HCT116 (cell line): Measurements from ENCODE around the gene ABHD14A. TPM values are rescaled to one million over a fixed set of nuclear protein-coding genes. Genes with fewer than 3 reads are reported as not detected.

ENCODE experiments used
- ATAC-seq: fragments of 200-7000 bp; cut with Tn5 transposase; 2 replicates; pipeline ENCODE4 v1.9.1; 2020; ENCODE audit warnings: mild to moderate bottlenecking, moderate library complexity
- BruUV-seq: library from RNA; stranded (reverse); fragments of 400-500 nt; replicated peaks from 2 replicates; lab custom pipeline; 2021; lab: Mats Ljungman, UMichigan
- CTCF ChIA-PET: fragments of 300-600 bp; sonication (Branson Sonifier 250); formaldehyde crosslinking; loops from one replicate; lab custom pipeline; 2021; ENCODE audit warnings: antibody characterized with exemption; lab: Charles Lee
- POLR2A ChIA-PET: fragments of 300-600, 350-600 bp; sonication (Branson Sonifier 250); formaldehyde crosslinking; loops from one replicate; lab custom pipeline; 2021; ENCODE audit warnings: antibody characterized with exemption; lab: Charles Lee
- RAD21 ChIA-PET, 2 experiments: fragments of 300-600 bp; sonication (Branson Sonifier 250); formaldehyde crosslinking; loops; one replicate each; lab custom pipeline; 2023; ENCODE audit warnings: low total read pairs in 2 of 2; ENCODE audit not compliant: uncharacterized antibody in 2 of 2, unreplicated experiment in 2 of 2, low non-redundant PET in 1 of 2; lab: Charles Lee
- DNase-seq: peaks from one replicate; pipeline ENCODE4 v3.0.0-alpha.2; 2010; ENCODE audit warnings: low read depth, low spot score
- H2AFZ ChIP-seq: fragments of 200-600 bp; shearing (Covaris generic), sonication (generic); 2 replicates; pipeline ENCODE4 v1.6.1; 2017; ENCODE audit warnings: low read depth, mixed run types, mixed read lengths, antibody characterized with exemption, low read length; ENCODE audit not compliant: poor library complexity, severe bottlenecking
- H3K27ac ChIP-seq: 2 replicates; pipeline ENCODE4 v1.5.1; 2012; ENCODE audit warnings: low read depth, low read length
- H3K27me3 ChIP-seq: fragments of 200-600 bp; sonication (generic); 2 replicates; pipeline ENCODE4 v1.6.1; 2016; ENCODE audit warnings: mixed run types, low read length, mixed read lengths; ENCODE audit not compliant: insufficient read depth
- H3K36me3 ChIP-seq, 2 experiments: fragments of 200-500 bp in 1 of 2; fragments of 200-600 bp in 1 of 2; sonication (Bioruptor generic) in 1 of 2; sonication (generic) in 1 of 2; 2 replicates each; pipeline versions ENCODE4 v1.5.1 to v1.6.1; 2014 to 2016; ENCODE audit warnings: low read length in 2 of 2, inconsistent platforms in 1 of 2, mixed read lengths in 1 of 2, mixed run types in 1 of 2; ENCODE audit not compliant: insufficient read depth in 2 of 2, control insufficient read depth in 1 of 2
- H3K4me1 ChIP-seq, 2 experiments: fragments of 200-600 bp in 1 of 2; sonication (generic) in 1 of 2; 2 replicates each; pipeline versions ENCODE4 v1.5.1 to v1.6.1; 2012 to 2017; ENCODE audit warnings: low read length in 2 of 2, inconsistent platforms in 1 of 2, mild to moderate bottlenecking in 1 of 2, mixed read lengths in 1 of 2, mixed run types in 1 of 2, moderate library complexity in 1 of 2; ENCODE audit not compliant: insufficient read depth in 2 of 2, control insufficient read depth in 1 of 2
- H3K4me2 ChIP-seq: fragments of 200-600 bp; sonication (generic); 2 replicates; pipeline ENCODE4 v1.6.1; 2017; ENCODE audit warnings: mixed run types, low read length, mixed read lengths
- H3K4me3 ChIP-seq, 2 experiments: fragments of 200-600 bp in 1 of 2; sonication (generic) in 1 of 2; replicated peaks in 1 of 2; 2 replicates each; pipeline ENCODE4 v1.5.1; 2011 to 2016; ENCODE audit warnings: low read length in 2 of 2, control low read depth in 1 of 2, low read depth in 1 of 2, mild to moderate bottlenecking in 1 of 2, mixed read lengths in 1 of 2, mixed run types in 1 of 2
- H3K79me2 ChIP-seq: fragments of 200-600 bp; sonication (generic); 2 replicates; pipeline ENCODE4 v1.6.1; 2017; ENCODE audit warnings: mild to moderate bottlenecking, mixed run types, low read length, moderate library complexity, mixed read lengths; ENCODE audit not compliant: insufficient read depth
- H3K9ac ChIP-seq: fragments of 200-600 bp; sonication (generic); 2 replicates; pipeline ENCODE4 v1.6.1; 2016; ENCODE audit warnings: low read length, mixed read lengths
- H3K9me2 ChIP-seq: fragments of 200-600 bp; sonication (generic), shearing (Covaris generic); 2 replicates; pipeline ENCODE4 v1.6.1; 2017; ENCODE audit warnings: mixed run types, mild to moderate bottlenecking, moderate library complexity; ENCODE audit not compliant: insufficient read depth
- H3K9me3 ChIP-seq, 2 experiments: fragments of 200-500 bp in 1 of 2; fragments of 200-600 bp in 1 of 2; sonication (Bioruptor generic) in 1 of 2; sonication (generic) in 1 of 2; 2 replicates each; pipeline ENCODE4 v1.6.1; 2014 to 2017; ENCODE audit warnings: low read length in 2 of 2, mixed read lengths in 2 of 2, inconsistent platforms in 1 of 2, low read depth in 1 of 2, mild to moderate bottlenecking in 1 of 2, mixed run types in 1 of 2, moderate library complexity in 1 of 2; ENCODE audit not compliant: control insufficient read depth in 1 of 2, insufficient read depth in 1 of 2
- H4K20me1 ChIP-seq: fragments of 200-600 bp; sonication (generic), shearing (Covaris generic); 2 replicates; pipeline ENCODE4 v1.6.1; 2017; ENCODE audit warnings: mixed run types, mild to moderate bottlenecking, moderate library complexity; ENCODE audit not compliant: insufficient read depth
- ATF3 ChIP-seq: IDR thresholded peaks from 2 replicates; pipeline ENCODE4 v1.6.1; 2012
- CEBPB ChIP-seq: IDR thresholded peaks from 2 replicates; pipeline ENCODE4 v1.6.1; 2012; ENCODE audit warnings: low read depth
- CTCF ChIP-seq, 3 experiments: fragments of 200-600 bp in 1 of 3; sonication (generic) in 1 of 3; IDR thresholded peaks in 2 of 3; conservative IDR thresholded peaks in 1 of 3; 2 replicates each; pipeline ENCODE4 v1.5.1; 2012 to 2017; ENCODE audit warnings: low read depth in 2 of 3, low read length in 2 of 3, antibody characterized with exemption in 1 of 3, borderline replicate concordance in 1 of 3, control low read depth in 1 of 3, mild to moderate bottlenecking in 1 of 3, mixed read lengths in 1 of 3, mixed run types in 1 of 3, moderate library complexity in 1 of 3; ENCODE audit not compliant: insufficient read depth in 1 of 3
- EGR1 ChIP-seq: IDR thresholded peaks from 2 replicates; pipeline ENCODE4 v1.6.1; 2012; ENCODE audit warnings: low read depth
- ELF1 ChIP-seq: IDR thresholded peaks from 2 replicates; pipeline ENCODE4 v1.6.1; 2012; ENCODE audit warnings: low read depth, borderline replicate concordance
- JUND ChIP-seq: IDR thresholded peaks from 2 replicates; pipeline ENCODE4 v1.6.1; 2012
- RAD21 ChIP-seq: IDR thresholded peaks from 2 replicates; pipeline ENCODE4 v1.6.1; 2012; ENCODE audit warnings: low read depth, mild to moderate bottlenecking
- REST ChIP-seq: IDR thresholded peaks from 2 replicates; pipeline ENCODE4 v1.6.1; 2012; ENCODE audit warnings: low read depth
- SRF ChIP-seq: IDR thresholded peaks from 2 replicates; pipeline ENCODE4 v1.6.1; 2012; ENCODE audit warnings: low read depth
- ZBTB33 ChIP-seq: IDR thresholded peaks from 2 replicates; pipeline ENCODE4 v1.6.1; 2011; ENCODE audit warnings: mild to moderate bottlenecking, low read length, moderate library complexity; ENCODE audit not compliant: insufficient replicate concordance; ENCODE audit errors: extremely low read depth
- intact Hi-C: fragments of 100-400 bp; cut with micrococcal nuclease; formaldehyde crosslinking; loops from 2 replicates; pipeline ENCODE4 v1.10.0; 2022
- total RNA-seq: library from RNA; stranded (reverse); gene quantifications from one replicate; pipeline ENCODE4 v1.2.1, GENCODE V29; 2021; ENCODE audit not compliant: unreplicated experiment

ABHD14A gene
- total RNA-seq, 1 experiment from 2014 or later = 11.6 TPM

- Histone ChIP-seq H3K79me2 (no peaks in the 10 kb centered on the region), H3K27ac (no peak overlapping the region), H3K4me3 (no peak overlapping the region), H2AFZ (no peak overlapping the region), H3K9me2 (no peaks in the 10 kb centered on the region), H3K9ac (no peak overlapping the region), H3K27me3 (no peaks in the 10 kb centered on the region), H3K36me3 (no peaks in the 10 kb centered on the region), H3K4me1 (peaks cover 0 to 6% of the 10 kb centered on the region in 2 experiments; a peak in 1 of 4 replicates), H3K4me2 (no peak overlapping the region), H4K20me1 (no peaks in the 10 kb centered on the region), H3K9me3 (no peaks in the 10 kb centered on the region)
- no TSS peak for BruUV-seq
- DNase-seq = peak; percentile 15
- TF ChIP-seq SRF (no peak), CTCF (IDR thresholded peaks at IDR 0.05 in 2 of 3, conservative IDR thresholded peaks at IDR 0.05 in 1 of 3; ENCODE audit: borderline replicate concordance in 1 of 3, insufficient read depth in 1 of 3, low read depth in 2 of 3, low read length in 2 of 3) (peak; percentile 50 to 75 (median 63); a peak in 5 of 6 replicates), ELF1 (no peak)
- ChIA-PET POLR2A (interaction anchor here (1.4 kb wide), 1 partner anchor 140 kb away, joined by 4 read pairs; no protein-coding TSS in a partner anchor), RAD21 (interaction anchor here in 1 of 2 experiments (0.5 kb wide), 1 partner anchor 324 kb away, joined by 3 read pairs; no protein-coding TSS in a partner anchor), CTCF (interaction anchor here (0.9 to 1.5 kb wide), 4 partner anchors 8 to 40 kb away, joined by 3 to 4 read pairs (median 3); no protein-coding TSS in a partner anchor)
- intact Hi-C loops = no loop called here
- ATAC-seq = peak; percentile 87
These were observed 39.7 kb downstream of the ABHD14A start for GRCh38 chr3:52014613-52015012.

GRCh38 chr3:52015438-52016228, 40.8 kb downstream of the ABHD14A start:
- H3K36me3 ChIP-seq = no peaks in the 10 kb centered on the region
- H3K9me2 ChIP-seq = no peaks in the 10 kb centered on the region
- H3K4me2 ChIP-seq = no peak overlapping the region
- no TSS peak for BruUV-seq
- peaks cover 0 to 6% of the 10 kb centered on the region in 2 experiments; a peak in 1 of 4 replicates for H3K4me1 ChIP-seq
- H3K27ac ChIP-seq = no peak overlapping the region
- H3K4me3 ChIP-seq = no peak overlapping the region
- no peak overlapping the region for H2AFZ ChIP-seq
- intact Hi-C loops = no loop called here
- no peaks in the 10 kb centered on the region for H3K9me3 ChIP-seq
- POLR2A ChIA-PET = no interaction called here
- no peak overlapping the region for H3K9ac ChIP-seq
- no peaks in the 10 kb centered on the region for H3K27me3 ChIP-seq
- no peaks in the 10 kb centered on the region for H4K20me1 ChIP-seq
- H3K79me2 ChIP-seq = no peaks in the 10 kb centered on the region
- CTCF ChIA-PET = interaction anchor here (1.0 to 1.2 kb wide), 2 partner anchors 37 to 38 kb away, joined by 3 read pairs; no protein-coding TSS in a partner anchor
- RAD21 ChIA-PET = no interaction called here
- DNase-seq (no peak), ATAC-seq (no peak)
- TF ChIP-seq REST (no peak), ZBTB33 (no peak), JUND (no peak), RAD21 (no peak), EGR1 (no peak), ATF3 (no peak), CEBPB (no peak)
